Panc1 (cell line): ENCODE data around the gene INHA.

Experiments
- CTCF ChIP-seq: fragments of 450-650 bp; IDR thresholded peaks from 2 replicates; pipeline ENCODE4 v1.5.1; 2017; ENCODE audit warnings: mild to moderate bottlenecking
- POLR2AphosphoS5 ChIP-seq: IDR thresholded peaks from 2 replicates; pipeline ENCODE4 v1.6.1; 2012; ENCODE audit warnings: mild to moderate bottlenecking, low read depth, low read length, moderate library complexity
- REST ChIP-seq, 2 experiments: IDR thresholded peaks; 2 replicates each; pipeline ENCODE4 v1.6.1; 2011 to 2012; ENCODE audit warnings: low read depth in 2 of 2, control low read depth in 1 of 2, low read length in 1 of 2, mild to moderate bottlenecking in 1 of 2, moderate library complexity in 1 of 2; ENCODE audit not compliant: insufficient read depth in 1 of 2
- SIN3A ChIP-seq: IDR thresholded peaks from 2 replicates; pipeline ENCODE4 v1.6.1; 2012; ENCODE audit warnings: low read depth, mild to moderate bottlenecking, low read length, moderate library complexity, borderline replicate concordance; ENCODE audit not compliant: insufficient read depth

DNA sequence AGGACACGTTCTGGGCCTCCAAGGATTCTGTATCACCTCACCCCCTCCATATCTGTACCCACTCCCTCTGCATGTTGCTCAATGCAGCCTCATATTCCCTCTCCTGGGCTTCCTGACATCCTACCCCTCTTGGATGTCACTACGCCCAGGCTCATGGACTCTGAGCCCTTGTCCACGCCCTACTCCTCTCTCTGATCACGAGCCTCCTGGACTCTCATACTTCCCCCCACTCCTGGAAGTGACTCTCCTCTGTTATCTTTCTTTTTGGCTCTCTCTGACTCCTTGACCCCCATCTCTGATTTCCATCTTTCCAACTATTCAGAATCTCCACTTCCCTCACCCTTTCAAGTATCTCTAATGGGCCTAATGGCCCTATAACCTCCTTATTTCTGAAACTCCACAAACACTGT lies 26.2 kb upstream of the INHA start:
- TF ChIP-seq POLR2AphosphoS5 (no peak), CTCF (no peak), REST (IDR thresholded peaks at IDR 0.05; ENCODE audit: insufficient read depth in 1 of 2, low read depth in 2 of 2, low read length in 1 of 2) (no peak), SIN3A (no peak)
